ENCODE measurements around the gene BABAM2. TPM values are rescaled to one million over a fixed set of nuclear protein-coding genes. Genes with fewer than 3 reads are reported as not detected.

BABAM2 gene
- total RNA-seq, 4 donors from 2014 or later, result 23.7 to 41.1 (median 27.9) TPM

DNA sequence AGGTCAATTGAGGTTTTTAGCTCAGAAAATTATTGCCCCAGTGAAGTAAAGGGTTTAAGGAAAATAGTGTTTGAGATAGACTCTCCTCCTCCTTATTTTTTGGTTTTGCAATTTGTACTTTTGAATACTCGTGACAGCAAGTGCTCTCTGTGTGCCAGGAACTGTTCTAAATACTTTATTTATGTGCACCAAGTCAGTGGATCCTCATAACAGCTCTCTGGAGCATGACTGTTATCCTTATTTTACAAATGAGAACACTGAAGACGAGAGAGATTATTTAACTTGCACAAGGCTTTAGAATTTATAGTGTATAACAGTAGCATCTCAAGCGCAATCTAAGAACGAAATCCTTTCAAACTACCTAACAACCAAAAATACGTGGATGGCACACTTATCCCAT lies 24.7 kb downstream of the BABAM2 start:
- Histone ChIP-seq H3K27ac (peak overlapping the region; percentile 59), H3K9me3 (no peaks in the 10 kb centered on the region), H3K4me1 (peaks cover 34% of the 10 kb centered on the region), H3K36me3 (no peaks in the 10 kb centered on the region), H3K4me3 (no peak overlapping the region), H3K27me3 (no peaks in the 10 kb centered on the region)
- WGBS, result 42% methylated on average over 5 of the region's 5 CpGs
- no peak for DNase-seq (ENCODE audit: low spot score in 2 of 2)
- TF ChIP-seq EP300 (IDR thresholded peaks at IDR 0.05), result no peak
- peak in 1 of 3 donors; percentile 19 for TF ChIP-seq POLR2AphosphoS5 (IDR thresholded peaks at IDR 0.05)
- TF ChIP-seq, protein P1, sequence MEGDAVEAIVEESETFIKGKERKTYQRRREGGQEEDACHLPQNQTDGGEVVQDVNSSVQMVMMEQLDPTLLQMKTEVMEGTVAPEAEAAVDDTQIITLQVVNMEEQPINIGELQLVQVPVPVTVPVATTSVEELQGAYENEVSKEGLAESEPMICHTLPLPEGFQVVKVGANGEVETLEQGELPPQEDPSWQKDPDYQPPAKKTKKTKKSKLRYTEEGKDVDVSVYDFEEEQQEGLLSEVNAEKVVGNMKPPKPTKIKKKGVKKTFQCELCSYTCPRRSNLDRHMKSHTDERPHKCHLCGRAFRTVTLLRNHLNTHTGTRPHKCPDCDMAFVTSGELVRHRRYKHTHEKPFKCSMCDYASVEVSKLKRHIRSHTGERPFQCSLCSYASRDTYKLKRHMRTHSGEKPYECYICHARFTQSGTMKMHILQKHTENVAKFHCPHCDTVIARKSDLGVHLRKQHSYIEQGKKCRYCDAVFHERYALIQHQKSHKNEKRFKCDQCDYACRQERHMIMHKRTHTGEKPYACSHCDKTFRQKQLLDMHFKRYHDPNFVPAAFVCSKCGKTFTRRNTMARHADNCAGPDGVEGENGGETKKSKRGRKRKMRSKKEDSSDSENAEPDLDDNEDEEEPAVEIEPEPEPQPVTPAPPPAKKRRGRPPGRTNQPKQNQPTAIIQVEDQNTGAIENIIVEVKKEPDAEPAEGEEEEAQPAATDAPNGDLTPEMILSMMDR (IDR thresholded peaks at IDR 0.05), result no peak
- no peak for TF ChIP-seq POLR2A (IDR thresholded peaks at IDR 0.05)

DNA sequence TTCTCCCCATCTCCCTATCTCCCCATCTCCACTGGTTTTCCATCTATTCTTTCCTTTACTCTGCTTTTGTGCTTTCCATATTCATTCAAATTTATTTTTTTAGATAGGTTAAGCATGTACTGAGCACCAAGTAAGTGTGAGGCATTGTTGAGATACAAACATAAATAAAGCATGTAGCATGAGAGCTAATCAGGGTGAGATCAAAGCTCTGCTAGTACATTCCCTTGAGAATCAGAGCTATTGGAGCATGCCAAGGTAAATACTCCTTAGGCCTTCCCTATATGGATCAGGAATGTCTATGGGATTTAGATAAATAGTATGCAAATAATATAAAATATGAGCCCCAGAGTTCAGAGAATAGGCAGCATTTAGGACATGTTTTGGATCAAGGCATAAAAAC lies 25.3 kb downstream of the BABAM2 start:
- Histone ChIP-seq H3K9me3 (no peaks in the 10 kb centered on the region), H3K36me3 (no peaks in the 10 kb centered on the region), H3K4me1 (peaks cover 36% of the 10 kb centered on the region), H3K4me3 (no peak overlapping the region), H3K27ac (peak overlapping the region; percentile 57), H3K27me3 (no peaks in the 10 kb centered on the region)
- no peak for TF ChIP-seq POLR2AphosphoS5 (IDR thresholded peaks at IDR 0.05)
- TF ChIP-seq, protein P1 (IDR thresholded peaks at IDR 0.05), result no peak
- TF ChIP-seq POLR2A (IDR thresholded peaks at IDR 0.05), result no peak
- no peak for TF ChIP-seq EP300 (IDR thresholded peaks at IDR 0.05)
- DNase-seq (ENCODE audit: low spot score in 2 of 2), result no peak

DNA sequence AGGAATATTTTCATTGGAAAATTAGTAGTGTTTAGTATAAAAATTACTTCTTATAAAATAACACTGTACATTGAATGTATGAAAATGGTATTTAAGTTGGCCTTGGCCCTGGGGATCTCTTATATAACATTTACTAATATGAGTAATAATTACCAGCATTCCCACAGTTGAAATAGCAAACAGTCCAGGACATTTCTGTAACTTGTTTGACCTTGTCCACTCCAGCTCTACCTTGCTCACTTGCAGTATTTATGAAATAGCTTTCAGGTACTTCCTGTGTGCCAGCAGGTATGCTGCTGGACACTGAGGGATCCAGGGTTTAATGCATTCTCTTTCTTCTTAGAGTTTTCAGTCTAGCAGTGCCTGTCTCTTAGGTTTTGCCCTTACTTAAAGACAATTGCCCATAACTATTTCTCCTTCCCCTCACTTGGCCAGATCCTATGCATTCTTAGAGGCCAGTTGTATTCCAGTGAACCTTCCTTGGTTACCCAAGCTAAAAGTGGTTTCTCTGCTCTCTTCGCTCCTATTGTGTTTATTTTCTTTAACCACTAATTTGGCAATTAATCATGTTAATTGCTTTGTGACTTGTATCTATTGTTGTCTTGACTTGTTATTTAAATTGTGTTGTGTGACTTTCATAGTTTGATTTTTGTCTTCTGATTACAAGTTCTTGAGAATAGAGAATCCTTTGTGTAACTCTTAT lies 25.9 kb downstream of the BABAM2 start:
- H3K36me3 ChIP-seq, result no peaks in the 10 kb centered on the region
- no peak for TF ChIP-seq EP300 (IDR thresholded peaks at IDR 0.05)
- TF ChIP-seq POLR2A (IDR thresholded peaks at IDR 0.05), result no peak
- TF ChIP-seq, protein P1 (IDR thresholded peaks at IDR 0.05), result no peak
- TF ChIP-seq POLR2AphosphoS5 (IDR thresholded peaks at IDR 0.05), result no peak
- no peak for DNase-seq (ENCODE audit: low spot score in 2 of 2)

DNA sequence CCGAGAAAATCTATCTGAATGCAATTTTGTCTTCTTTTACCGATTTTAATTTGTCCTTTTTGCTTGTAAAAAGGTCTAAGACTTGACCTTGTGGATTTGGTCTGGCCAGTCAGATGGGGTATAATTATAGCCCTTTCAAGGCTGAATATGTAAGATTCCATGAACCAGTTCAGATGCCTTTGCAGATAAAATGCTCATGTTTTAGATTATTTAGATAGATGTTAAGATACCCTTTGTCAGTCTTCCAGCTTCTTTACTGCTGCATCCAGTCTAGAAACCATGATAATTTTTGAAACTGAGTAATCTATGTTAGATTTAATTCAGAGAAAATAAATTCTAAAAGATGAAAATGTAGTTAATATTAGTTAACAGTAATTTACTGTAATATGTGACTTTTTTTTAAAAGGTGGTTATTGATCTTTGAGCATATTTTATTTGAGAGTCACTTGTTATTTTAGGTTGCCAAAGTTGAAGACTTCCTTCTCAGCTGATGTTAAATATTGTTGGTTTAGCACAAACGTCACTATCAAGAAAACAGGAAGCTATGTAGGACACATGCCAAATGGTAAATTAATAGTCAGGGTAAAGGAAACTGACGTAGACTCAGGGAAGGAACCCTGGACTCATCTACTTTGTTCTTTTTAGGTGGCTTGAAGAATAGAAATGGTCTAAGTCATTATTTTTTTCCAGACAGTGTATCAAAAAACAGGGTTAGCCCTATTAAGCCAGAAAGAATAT lies 29.8 kb downstream of the BABAM2 start:
- Histone ChIP-seq H3K4me3 (no peak overlapping the region), H3K27me3 (no peaks in the 10 kb centered on the region), H3K9me3 (no peaks in the 10 kb centered on the region), H3K4me1 (peaks cover 21% of the 10 kb centered on the region), H3K36me3 (no peaks in the 10 kb centered on the region), H3K27ac (peak overlapping the region; percentile 27)
- 63% methylated on average over 4 of the region's 4 CpGs for WGBS
- DNase-seq (ENCODE audit: low spot score in 2 of 2), result no peak
- TF ChIP-seq EP300 (IDR thresholded peaks at IDR 0.05) (no peak), POLR2A (IDR thresholded peaks at IDR 0.05) (no peak), POLR2AphosphoS5 (IDR thresholded peaks at IDR 0.05) (no peak)
- TF ChIP-seq, protein P1 (IDR thresholded peaks at IDR 0.05), result no peak

More for the DNA sequence above, 25.9 kb downstream of the BABAM2 start:
- Histone ChIP-seq H3K4me1 (peaks cover 36% of the 10 kb centered on the region), H3K9me3 (no peaks in the 10 kb centered on the region), H3K27me3 (no peaks in the 10 kb centered on the region), H3K27ac (peak overlapping the region; percentile 57), H3K4me3 (no peak overlapping the region)
- 80% methylated on average over 1 of the region's 1 CpG for WGBS

DNA sequence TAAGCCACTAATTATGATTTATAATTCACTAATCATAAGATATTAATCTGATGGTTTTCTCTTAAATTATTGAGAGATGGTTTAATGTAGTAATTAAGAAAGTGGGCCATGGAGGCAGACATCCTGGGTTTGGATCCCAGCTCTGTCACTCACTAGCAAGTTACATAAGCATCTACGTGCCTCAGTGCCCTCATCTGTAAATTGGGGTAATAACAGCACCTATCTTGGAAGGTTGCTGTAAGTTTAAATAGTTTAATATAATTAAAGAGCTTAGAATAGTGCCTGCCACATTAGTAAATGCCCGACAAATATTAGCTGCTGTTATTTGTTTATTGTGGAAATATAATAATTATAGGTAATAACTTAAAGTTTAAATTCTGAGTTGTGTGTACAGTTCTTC lies 30.9 kb downstream of the BABAM2 start:
- Histone ChIP-seq H3K36me3 (no peaks in the 10 kb centered on the region), H3K4me3 (no peak overlapping the region), H3K4me1 (peaks cover 10% of the 10 kb centered on the region), H3K27ac (no peak overlapping the region), H3K27me3 (no peaks in the 10 kb centered on the region), H3K9me3 (no peaks in the 10 kb centered on the region)
- no peak for TF ChIP-seq POLR2AphosphoS5 (IDR thresholded peaks at IDR 0.05)
- no peak for TF ChIP-seq POLR2A (IDR thresholded peaks at IDR 0.05)
- TF ChIP-seq EP300 (IDR thresholded peaks at IDR 0.05), result no peak
- DNase-seq (ENCODE audit: low spot score in 2 of 2), result no peak
- WGBS, result 99% methylated on average over 2 of the region's 2 CpGs
